Ectodermal cell (in vitro differentiated cells): ENCODE results near the gene RGS4. TPM values are rescaled to one million over a fixed set of nuclear protein-coding genes. Genes with fewer than 3 reads are reported as not detected.

ENCODE experiments used
- H3K27ac ChIP-seq: 2 replicates; pipeline ENCODE4 v1.7.0; 2013; ENCODE audit warnings: mild to moderate bottlenecking, low read depth, low read length; ENCODE audit not compliant: insufficient read depth, poor library complexity, severe bottlenecking
- H3K27me3 ChIP-seq: 2 replicates; pipeline ENCODE4 v1.7.0; 2013; ENCODE audit warnings: mild to moderate bottlenecking, low read length; ENCODE audit not compliant: insufficient read depth, control insufficient read depth, poor library complexity, severe bottlenecking
- H3K36me3 ChIP-seq: one replicate; pipeline ENCODE4 v1.7.0; 2013; ENCODE audit warnings: low read length; ENCODE audit not compliant: control insufficient read depth, insufficient read depth
- H3K4me1 ChIP-seq: one replicate; pipeline ENCODE4 v1.7.0; 2013; ENCODE audit warnings: low read length; ENCODE audit not compliant: control insufficient read depth, insufficient read depth
- H3K4me3 ChIP-seq: 2 replicates; pipeline ENCODE4 v1.7.0; 2013; ENCODE audit warnings: low read depth, low read length, control low read depth; ENCODE audit not compliant: insufficient read depth
- H3K9me3 ChIP-seq: 2 replicates; pipeline ENCODE4 v1.7.0; 2013; ENCODE audit warnings: mild to moderate bottlenecking, low read length, moderate library complexity; ENCODE audit not compliant: control insufficient read depth
- WGBS, 2 experiments: methylation state at CpG; one replicate each; pipeline ENCODE4 v1.1.7; 2013; ENCODE audit warnings: missing lambda C conversion rate in 2 of 2; 5-methylcytosine and 5-hydroxymethylcytosine counted together
- polyA plus RNA-seq, 4 experiments: library from polyadenylated mRNA; stranded (reverse); fragments of 50-300 nt; gene quantifications; one replicate each; pipeline ENCODE4 v1.2.3, GENCODE V29; 2013

Gene RGS4
- polyA plus RNA-seq (2013, experiment 1 of 4), result 1.1 TPM
- polyA plus RNA-seq (2013, experiment 2 of 4), result 0.89 TPM
- 2.8 TPM for polyA plus RNA-seq (2013, experiment 3 of 4)
- 1.1 TPM for polyA plus RNA-seq (2013, experiment 4 of 4)

DNA sequence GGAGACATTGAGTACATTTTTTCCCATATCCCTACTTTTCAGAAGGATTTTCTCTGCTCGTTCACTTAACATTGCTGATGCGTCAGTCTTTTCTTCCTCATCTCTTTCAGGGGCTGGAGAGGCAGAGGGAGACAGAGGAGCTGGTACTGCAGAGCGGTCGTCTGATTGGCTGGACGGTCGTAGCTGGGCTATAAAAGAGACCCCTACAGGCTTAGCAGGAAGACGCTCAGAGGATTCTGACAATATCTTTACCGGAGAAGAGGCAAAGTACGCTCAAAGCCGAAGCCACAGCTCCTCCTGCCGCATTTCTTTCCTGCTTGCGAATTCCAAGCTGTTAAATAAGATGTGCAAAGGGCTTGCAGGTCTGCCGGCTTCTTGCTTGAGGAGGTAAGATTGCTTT is at the start of gene RGS4:
Gene RGS4 (plus strand): TSS at position 220 of the 400 bp plus-strand sequence. CDS start 124 bp downstream, at position 344.
- Histone ChIP-seq H3K4me1 (no peaks in the 10 kb centered on the region), H3K9me3 (no peaks in the 10 kb centered on the region), H3K4me3 (no peak within 1 kb of the TSS), H3K27ac (no peak within 1 kb of the TSS), H3K36me3 (no peaks in the 10 kb centered on the region), H3K27me3 (no peaks in the 10 kb centered on the region)
- whole genome bisulfite sequencing, 2 experiments, result 1 to 2% methylated on average over 13 of the region's 13 CpGs

DNA sequence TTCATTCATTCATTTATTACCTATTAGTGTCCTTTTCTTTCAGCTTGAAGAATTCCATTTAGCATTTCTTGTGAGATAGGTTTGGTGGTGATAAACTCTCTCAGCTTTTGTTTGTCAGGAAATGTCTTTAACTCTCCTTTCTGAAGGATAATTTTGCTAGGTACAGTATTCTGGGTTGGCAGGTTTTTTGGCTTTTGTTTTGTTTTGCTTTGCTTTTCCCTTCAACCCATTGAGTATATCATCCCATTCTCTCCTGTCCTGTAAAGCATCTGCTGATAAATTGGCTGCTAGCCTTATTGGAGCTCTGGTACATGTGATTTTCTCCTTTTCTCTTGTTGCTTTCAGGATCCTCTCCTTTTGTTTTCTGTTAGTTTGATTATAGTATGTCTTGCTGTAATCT is 47.0 kb upstream of the RGS4 start:
- Histone ChIP-seq H3K27ac (no peak overlapping the region), H3K4me1 (no peaks in the 10 kb centered on the region), H3K4me3 (no peak overlapping the region), H3K9me3 (no peaks in the 10 kb centered on the region), H3K27me3 (no peaks in the 10 kb centered on the region), H3K36me3 (no peaks in the 10 kb centered on the region)

DNA sequence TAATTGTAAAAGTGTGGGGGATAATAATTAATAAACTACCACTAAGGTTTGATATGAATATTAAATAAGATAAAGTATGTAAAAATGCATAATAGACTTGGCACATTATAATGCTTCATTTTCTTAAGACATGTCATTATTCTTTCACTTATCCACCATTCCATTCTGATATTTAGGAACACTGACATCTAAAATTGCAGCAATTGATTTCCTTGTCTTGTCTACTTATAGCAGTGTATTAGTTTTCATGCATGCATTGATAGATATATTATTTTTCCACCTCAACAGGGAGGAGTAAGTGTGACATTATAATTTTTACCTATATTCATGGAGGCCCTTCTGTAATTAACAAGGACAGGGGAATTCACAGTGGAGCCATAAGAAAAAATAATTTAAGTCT is 41.6 kb upstream of the RGS4 start:
- Histone ChIP-seq H3K36me3 (no peaks in the 10 kb centered on the region), H3K4me1 (no peaks in the 10 kb centered on the region), H3K27me3 (no peaks in the 10 kb centered on the region), H3K27ac (no peak overlapping the region), H3K4me3 (no peak overlapping the region), H3K9me3 (no peaks in the 10 kb centered on the region)

DNA sequence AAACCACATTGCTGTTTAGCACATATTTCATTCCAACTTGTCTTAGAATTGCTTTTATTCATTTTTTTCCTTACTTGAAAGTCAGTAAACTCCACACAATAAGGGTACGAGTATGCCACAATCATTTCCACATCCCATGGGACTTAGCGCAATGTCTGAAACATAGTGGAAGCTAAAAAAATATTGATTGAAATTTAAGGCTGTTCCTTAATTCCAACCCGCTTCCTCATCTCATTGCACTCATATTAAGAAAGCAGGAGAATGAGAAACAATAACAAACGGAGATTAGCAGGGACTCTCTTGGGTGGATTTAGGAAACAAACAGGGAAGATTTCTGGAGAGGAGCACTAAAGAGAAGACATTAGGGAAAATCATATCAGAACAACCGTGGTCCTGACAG is 39.3 kb upstream of the RGS4 start:
- Histone ChIP-seq H3K27me3 (no peaks in the 10 kb centered on the region), H3K4me1 (no peaks in the 10 kb centered on the region), H3K27ac (no peak overlapping the region), H3K4me3 (no peak overlapping the region), H3K36me3 (no peaks in the 10 kb centered on the region), H3K9me3 (no peaks in the 10 kb centered on the region)
- WGBS, 2 experiments, result 90 to 94% methylated on average over 3 of the region's 5 CpGs

DNA sequence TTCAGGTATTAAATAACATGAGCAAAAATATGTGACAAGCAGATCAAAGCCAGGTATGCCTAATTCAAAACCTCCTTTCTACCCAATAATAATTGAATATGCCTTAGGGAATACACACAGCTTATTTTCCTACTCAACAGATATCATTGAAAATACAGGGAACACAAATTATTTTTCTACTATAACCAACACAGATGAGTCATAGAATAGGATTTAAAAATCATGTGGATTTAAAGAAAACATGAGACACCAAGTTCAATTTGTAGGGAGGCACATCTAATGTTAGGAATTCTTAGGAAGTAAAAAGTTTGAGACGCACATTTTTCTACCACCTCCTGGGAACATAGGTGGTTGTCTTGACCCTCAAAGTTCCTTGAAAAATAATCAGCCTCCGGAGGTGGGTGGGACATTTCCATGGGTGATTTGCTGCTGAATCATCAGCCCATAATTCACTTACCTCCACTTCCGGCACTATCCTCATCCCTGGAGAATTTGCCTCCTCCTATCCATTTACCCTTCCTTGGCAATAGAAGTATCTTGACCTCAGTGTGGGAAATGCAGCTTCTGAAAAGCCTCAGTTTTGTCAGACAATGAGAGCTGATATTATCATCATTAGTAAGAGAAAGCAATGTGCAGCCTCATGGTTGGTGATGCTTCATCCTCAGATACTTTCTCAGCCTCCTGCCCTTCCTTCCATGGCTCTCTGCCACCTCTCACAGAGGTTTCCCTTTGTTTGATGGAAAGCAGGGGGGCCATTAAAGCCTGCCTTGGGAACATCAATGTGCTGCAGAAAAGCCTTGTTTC is 33.5 kb upstream of the RGS4 start:
- Histone ChIP-seq H3K27ac (no peak overlapping the region), H3K4me1 (no peaks in the 10 kb centered on the region), H3K9me3 (no peaks in the 10 kb centered on the region), H3K4me3 (no peak overlapping the region), H3K36me3 (no peaks in the 10 kb centered on the region), H3K27me3 (no peaks in the 10 kb centered on the region)
- 83 to 90% methylated on average over 3 of the region's 3 CpGs for WGBS, 2 experiments

DNA sequence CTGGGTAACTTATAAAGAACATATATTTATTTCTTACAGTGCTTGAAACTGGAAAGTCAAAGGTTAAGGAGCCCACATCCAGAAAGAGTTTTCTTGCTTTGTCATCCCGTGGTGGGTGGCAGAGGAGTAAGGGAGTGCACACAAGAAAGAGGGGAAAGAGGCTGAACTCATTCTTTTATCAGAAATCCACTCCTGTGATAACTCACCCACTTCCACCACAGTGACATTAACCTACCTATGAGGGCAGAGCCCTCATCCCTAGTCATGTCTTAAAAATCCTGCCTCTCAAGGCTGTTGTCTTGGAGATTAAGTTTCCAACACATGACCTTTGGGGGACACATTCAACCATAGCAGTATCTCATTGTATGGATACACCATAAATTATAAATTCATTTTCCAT is 32.5 kb upstream of the RGS4 start:
- Histone ChIP-seq H3K36me3 (no peaks in the 10 kb centered on the region), H3K27me3 (no peaks in the 10 kb centered on the region), H3K4me1 (no peaks in the 10 kb centered on the region), H3K4me3 (no peak overlapping the region), H3K9me3 (no peaks in the 10 kb centered on the region), H3K27ac (no peak overlapping the region)
- 54 to 83% methylated on average over 1 of the region's 1 CpG for WGBS, 2 experiments

DNA sequence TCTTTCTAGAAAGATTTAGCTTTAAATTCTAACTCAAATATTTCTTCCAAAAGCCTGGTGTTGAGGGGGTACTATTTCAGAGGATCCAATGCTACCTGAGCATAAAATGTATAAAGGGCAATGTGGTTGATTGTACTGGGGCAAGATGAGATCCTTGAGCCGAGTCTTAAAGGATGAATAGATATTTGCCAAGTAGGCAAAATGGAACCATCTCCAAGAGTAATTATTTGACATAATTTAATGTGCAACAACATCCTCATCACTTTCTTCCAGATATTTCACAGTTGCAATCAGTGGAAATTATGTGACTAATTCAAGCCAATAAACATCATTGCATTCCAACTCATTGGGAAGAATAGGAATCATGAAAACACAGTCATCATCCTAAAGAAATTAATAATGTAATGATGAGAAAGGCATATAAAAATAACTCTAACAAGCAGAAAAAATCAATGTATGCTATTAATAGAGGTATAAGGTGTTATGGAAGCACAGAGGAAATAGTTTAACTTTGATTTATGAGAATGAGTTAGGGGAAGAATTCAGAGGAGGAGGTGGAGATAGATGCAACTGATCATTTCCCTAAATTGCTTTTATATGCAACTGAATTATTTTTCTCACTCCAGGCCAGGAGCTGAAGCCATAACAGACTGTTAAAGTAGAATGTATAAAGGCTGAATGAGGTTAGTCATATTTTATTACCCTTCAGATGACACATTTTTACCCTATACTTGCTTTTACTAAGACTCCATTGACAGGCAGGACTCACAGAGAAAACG is 30.0 kb upstream of the RGS4 start:
- Histone ChIP-seq H3K27me3 (no peaks in the 10 kb centered on the region), H3K4me3 (no peak overlapping the region), H3K9me3 (no peaks in the 10 kb centered on the region), H3K27ac (no peak overlapping the region), H3K36me3 (no peaks in the 10 kb centered on the region), H3K4me1 (no peaks in the 10 kb centered on the region)
- 85 to 100% methylated on average over 1 to 2 of the region's 2 CpGs for WGBS, 2 experiments

DNA sequence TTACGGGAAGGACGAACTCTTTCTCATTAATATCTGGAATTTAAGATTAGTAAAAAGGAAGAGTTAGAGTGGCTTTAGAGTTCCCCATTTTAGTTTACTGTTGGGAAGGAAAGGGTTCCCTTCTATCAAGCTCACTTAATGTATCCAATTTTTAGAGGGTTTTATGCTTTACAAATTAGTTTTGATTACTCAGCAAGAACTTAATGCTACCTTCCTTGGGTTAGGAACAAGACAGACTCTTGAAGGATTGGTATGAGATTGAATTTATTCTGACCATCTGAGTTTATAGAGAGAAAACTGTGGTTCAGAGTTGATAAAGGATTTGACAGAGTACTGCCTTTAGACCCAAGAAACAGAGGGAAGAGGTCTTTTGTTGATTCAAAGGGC is 29.5 kb upstream of the RGS4 start:
- no peak overlapping the region for H3K4me3 ChIP-seq

DNA sequence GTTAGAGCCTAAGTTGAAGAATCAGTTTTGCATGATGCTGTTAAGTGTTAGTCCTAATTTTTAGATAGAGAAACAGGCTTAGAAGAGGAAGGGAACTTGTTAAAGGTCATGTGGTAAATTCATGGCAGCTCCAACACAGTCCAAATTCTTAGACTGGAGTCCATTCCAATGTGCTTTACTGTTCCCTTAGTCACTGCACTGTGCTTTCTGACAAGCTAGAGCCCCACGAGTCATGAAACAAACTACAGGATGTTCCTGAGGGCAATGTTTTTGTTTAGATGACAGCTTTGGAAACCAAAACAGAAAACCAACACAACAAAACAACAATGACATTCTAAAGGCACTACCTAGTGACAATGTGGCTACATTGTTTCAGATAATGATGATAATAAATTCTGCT is 23.1 kb upstream of the RGS4 start:
- Histone ChIP-seq H3K9me3 (no peaks in the 10 kb centered on the region), H3K27ac (no peak overlapping the region), H3K27me3 (no peaks in the 10 kb centered on the region), H3K4me1 (no peaks in the 10 kb centered on the region), H3K4me3 (no peak overlapping the region), H3K36me3 (no peaks in the 10 kb centered on the region)
- 57% methylated on average over 1 of the region's 1 CpG; no CpG with 5 or more reads in 1 of the 2 experiments for WGBS, 2 experiments

More for the DNA sequence above, 29.5 kb upstream of the RGS4 start:
- H3K4me1 ChIP-seq, result no peaks in the 10 kb centered on the region
- no peaks in the 10 kb centered on the region for H3K27me3 ChIP-seq
- no peak overlapping the region for H3K27ac ChIP-seq
- no peaks in the 10 kb centered on the region for H3K9me3 ChIP-seq
- WGBS, 2 experiments, result 96% methylated on average over 2 of the region's 2 CpGs; no CpG with 5 or more reads in 1 of the 2 experiments
- H3K36me3 ChIP-seq, result no peaks in the 10 kb centered on the region

DNA sequence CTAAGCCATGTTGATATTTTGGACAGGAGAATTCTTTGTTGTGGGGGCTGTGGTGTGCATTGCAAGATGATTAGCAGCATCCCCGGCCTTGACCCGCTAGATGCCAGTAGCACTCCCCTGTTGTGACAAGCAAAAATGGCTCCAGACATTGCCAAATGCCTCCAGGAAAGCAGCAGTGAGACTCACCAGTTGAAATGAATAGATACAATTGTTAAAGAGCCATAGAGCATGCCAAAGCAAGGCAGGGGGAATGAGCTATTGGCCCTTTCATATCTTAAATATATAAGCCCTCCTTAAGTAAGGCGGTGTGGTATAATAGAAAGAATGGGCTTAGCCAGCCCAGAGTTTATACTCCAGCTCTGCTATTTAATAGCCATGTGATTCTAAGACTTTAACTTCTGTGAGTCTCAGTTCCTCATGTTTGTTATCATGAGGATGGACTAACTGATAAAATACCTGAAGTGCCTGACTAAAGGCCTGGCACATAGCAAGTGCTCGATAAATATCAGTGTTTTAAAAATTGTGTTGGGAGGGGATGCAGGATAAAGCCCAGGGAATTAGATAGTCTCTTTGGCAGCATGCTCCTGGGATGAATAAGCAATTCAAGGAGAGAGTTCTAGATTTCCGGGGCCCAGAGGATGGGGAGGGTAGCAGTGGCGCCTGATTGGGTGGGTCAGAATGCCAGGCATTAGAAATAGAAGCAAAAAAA is 21.1 kb upstream of the RGS4 start:
- no peak overlapping the region for H3K4me3 ChIP-seq
- 91 to 94% methylated on average over 5 to 6 of the region's 6 CpGs for WGBS, 2 experiments
- no peak overlapping the region for H3K27ac ChIP-seq

More for the DNA sequence above, 21.1 kb upstream of the RGS4 start:
- no peaks in the 10 kb centered on the region for H3K27me3 ChIP-seq
- H3K36me3 ChIP-seq, result no peaks in the 10 kb centered on the region
- H3K4me1 ChIP-seq, result no peaks in the 10 kb centered on the region
- no peaks in the 10 kb centered on the region for H3K9me3 ChIP-seq
